NOMO-1 (cell line): ENCODE data around the gene SLC28A3.

ENCODE experiments used
- DNase-seq, 2 experiments: peaks; one replicate each; lab custom pipeline; 2025; ENCODE audit not compliant: unreplicated experiment in 2 of 2; lab: John Stamatoyannopoulos, UW

Gene SLC28A3

GRCh38 chr9:84300271-84300670 lies 40.3 kb downstream of the SLC28A3 start:
- no peak for DNase-seq

GRCh38 chr9:84297162-84297821 lies 43.3 kb downstream of the SLC28A3 start:
- no peak for DNase-seq

- no peak for DNase-seq
Measured at GRCh38 chr9:84296146-84296843, 44.3 kb downstream of the SLC28A3 start.

GRCh38 chr9:84294241-84294950 lies 46.2 kb downstream of the SLC28A3 start:
- DNase-seq: no peak

- DNase-seq: peak; percentile 21 to 53
Measured at GRCh38 chr9:84293001-84293798, 47.4 kb downstream of the SLC28A3 start.

GRCh38 chr9:84285381-84285780 lies 55.2 kb downstream of the SLC28A3 start:
- no peak for DNase-seq

GRCh38 chr9:84283946-84284345 lies 56.6 kb downstream of the SLC28A3 start:
- DNase-seq: no peak

- no peak for DNase-seq
Measured at GRCh38 chr9:84278130-84278529, 62.4 kb downstream of the SLC28A3 start.

- DNase-seq: no peak
Measured at GRCh38 chr9:84277646-84278045, 62.9 kb downstream of the SLC28A3 start.

GRCh38 chr9:84276741-84277140 lies 63.8 kb downstream of the SLC28A3 start:
- DNase-seq: no peak

GRCh38 chr9:84271921-84272556 lies 68.5 kb downstream of the SLC28A3 start:
- DNase-seq: no peak

GRCh38 chr9:84271531-84271900 lies 69.0 kb downstream of the SLC28A3 start:
- no peak for DNase-seq

- peak in 1 of 2 experiments; percentile 21 for DNase-seq
Measured at GRCh38 chr9:84270847-84271530, 69.6 kb downstream of the SLC28A3 start.

- DNase-seq: no peak
Measured at GRCh38 chr9:84266087-84266561, 74.4 kb downstream of the SLC28A3 start.

GRCh38 chr9:84264307-84265029 lies 76.1 kb downstream of the SLC28A3 start:
- no peak for DNase-seq

- peak; percentile 9 to 24 for DNase-seq
Measured at GRCh38 chr9:84261070-84261746, 79.3 kb downstream of the SLC28A3 start.

GRCh38 chr9:84258371-84258770 lies 82.2 kb downstream of the SLC28A3 start:
- no peak for DNase-seq

- DNase-seq: no peak
Measured at GRCh38 chr9:84255696-84256095, 84.9 kb downstream of the SLC28A3 start.

GRCh38 chr9:84254972-84255371 lies 85.6 kb downstream of the SLC28A3 start:
- DNase-seq: no peak
